DLD1 (cell line): ENCODE results near the gene KCNJ11.

Experiments used
- in situ Hi-C: cut with HindIII; loops from 2 replicates; pipeline ENCODE4 v1.10.0; 2017; ENCODE audit warnings: low sequenced_read_pairs

Gene KCNJ11

GRCh38 chr11:17410606-17411379 is 22.3 kb upstream of the KCNJ11 start:
- in situ Hi-C loops: no loop called here

GRCh38 chr11:17408641-17409040 is 20.2 kb upstream of the KCNJ11 start:
- in situ Hi-C loops: no loop called here

GRCh38 chr11:17408026-17408425 is 19.6 kb upstream of the KCNJ11 start:
- in situ Hi-C loops: no loop called here

GRCh38 chr11:17407575-17407974 is 19.1 kb upstream of the KCNJ11 start:
- in situ Hi-C loops: no loop called here

- in situ Hi-C loops: no loop called here
Measured at GRCh38 chr11:17406818-17407149, 18.3 kb upstream of the KCNJ11 start.

- in situ Hi-C loops: no loop called here
Measured at GRCh38 chr11:17406082-17406817, 17.8 kb upstream of the KCNJ11 start.

- in situ Hi-C loops: no loop called here
Measured at GRCh38 chr11:17405232-17406005, 17.0 kb upstream of the KCNJ11 start.

- in situ Hi-C loops: no loop called here
Measured at GRCh38 chr11:17403980-17404759, 15.7 kb upstream of the KCNJ11 start.

- in situ Hi-C loops: no loop called here
Measured at GRCh38 chr11:17402486-17402885, 14.0 kb upstream of the KCNJ11 start.

- in situ Hi-C loops: no loop called here
Measured at GRCh38 chr11:17401841-17402240, 13.4 kb upstream of the KCNJ11 start.

- in situ Hi-C loops: no loop called here
Measured at GRCh38 chr11:17401316-17401715, 12.9 kb upstream of the KCNJ11 start.

- in situ Hi-C loops: no loop called here
Measured at GRCh38 chr11:17400048-17400775, 11.8 kb upstream of the KCNJ11 start.

- in situ Hi-C loops: no loop called here
Measured at GRCh38 chr11:17399236-17399635, 10.8 kb upstream of the KCNJ11 start.

- in situ Hi-C loops: no loop called here
Measured at GRCh38 chr11:17397311-17398002, 9.0 kb upstream of the KCNJ11 start.

- in situ Hi-C loops: no loop called here
Measured at GRCh38 chr11:17396598-17397310, 8.3 kb upstream of the KCNJ11 start.

- in situ Hi-C loops: no loop called here
Measured at GRCh38 chr11:17395978-17396377, 7.5 kb upstream of the KCNJ11 start.

- in situ Hi-C loops: no loop called here
Measured at GRCh38 chr11:17395554-17395961, 7.1 kb upstream of the KCNJ11 start.

GRCh38 chr11:17394743-17395390 is 6.4 kb upstream of the KCNJ11 start:
- in situ Hi-C loops: no loop called here

- in situ Hi-C loops: no loop called here
Measured at GRCh38 chr11:17393472-17393871, 5.0 kb upstream of the KCNJ11 start.
